ENCODE measurements around the gene LYPD1. TPM values are rescaled to one million over a fixed set of nuclear protein-coding genes. Genes with fewer than 3 reads are reported as not detected.

Gene LYPD1
- total and polyA plus RNA-seq, 7 experiments from 2014 or later = not detected

GRCh38 chr2:132680544-132680943, 10.5 kb upstream of the LYPD1 start:
- Histone ChIP-seq H3K4me1 (ENCODE audit: control insufficient read depth in 2 of 2, insufficient read depth in 2 of 2, low read length in 2 of 2) (no peaks in the 10 kb centered on the region), H3K36me3 (ENCODE audit: control insufficient read depth in 2 of 3, insufficient read depth in 3 of 3, low read length in 3 of 3) (no peaks in the 10 kb centered on the region), H3K27ac (ENCODE audit: low read depth, low read length) (no peak overlapping the region), H3K4me3 (ENCODE audit: low read length) (no peak overlapping the region), H3K27me3 (ENCODE audit: control insufficient read depth in 2 of 2, insufficient read depth in 2 of 2, low read length in 2 of 2) (no peaks in the 10 kb centered on the region), H3K9me3 (ENCODE audit: control insufficient read depth in 2 of 3, low read length in 3 of 3) (no peaks in the 10 kb centered on the region)
- ChIA-PET POLR2A (no interaction called here), CTCF (no interaction called here)
- intact Hi-C loops (cut with micrococcal nuclease) = no loop called here
- H3K9me3 Mint-ChIP-seq = peaks cover 0 to 5% (median 0%) of the 10 kb centered on the region in 11 donors
- ATAC-seq (no peak), DNase-seq (no peak)
- H3K27ac Mint-ChIP-seq = no peak overlapping the region
- peaks cover 0 to 12% (median 8%) of the 10 kb centered on the region in 5 donors for H3K27me3 Mint-ChIP-seq
- H3K4me3 Mint-ChIP-seq = no peak overlapping the region
- H3K4me1 Mint-ChIP-seq = no peaks in the 10 kb centered on the region
- no peaks in the 10 kb centered on the region for H3K36me3 Mint-ChIP-seq

GRCh38 chr2:132678483-132678882, 8.5 kb upstream of the LYPD1 start:
- H3K4me1 ChIP-seq (ENCODE audit: control insufficient read depth in 2 of 2, insufficient read depth in 2 of 2, low read length in 2 of 2) = no peaks in the 10 kb centered on the region
- DNase-seq = no peak
- Mint-ChIP-seq H3K4me1 (no peaks in the 10 kb centered on the region), H3K4me3 (no peak overlapping the region), H3K9me3 (peaks cover 0 to 8% (median 0%) of the 10 kb centered on the region in 11 donors), H3K27me3 (peaks cover 0 to 29% (median 12%) of the 10 kb centered on the region in 5 donors), H3K27ac (no peak overlapping the region), H3K36me3 (no peaks in the 10 kb centered on the region)
- H3K4me3 ChIP-seq (ENCODE audit: low read length) = no peak overlapping the region
- ChIA-PET CTCF (no interaction called here), POLR2A (no interaction called here)
- intact Hi-C loops (cut with micrococcal nuclease) = no loop called here
- no peaks in the 10 kb centered on the region for H3K27me3 ChIP-seq (ENCODE audit: control insufficient read depth in 2 of 2, insufficient read depth in 2 of 2, low read length in 2 of 2)
- H3K36me3 ChIP-seq (ENCODE audit: control insufficient read depth in 2 of 3, insufficient read depth in 3 of 3, low read length in 3 of 3) = no peaks in the 10 kb centered on the region
- H3K27ac ChIP-seq (ENCODE audit: low read depth, low read length) = no peak overlapping the region
- H3K9me3 ChIP-seq (ENCODE audit: control insufficient read depth in 2 of 3, low read length in 3 of 3) = no peaks in the 10 kb centered on the region
- no peak for ATAC-seq

DNA sequence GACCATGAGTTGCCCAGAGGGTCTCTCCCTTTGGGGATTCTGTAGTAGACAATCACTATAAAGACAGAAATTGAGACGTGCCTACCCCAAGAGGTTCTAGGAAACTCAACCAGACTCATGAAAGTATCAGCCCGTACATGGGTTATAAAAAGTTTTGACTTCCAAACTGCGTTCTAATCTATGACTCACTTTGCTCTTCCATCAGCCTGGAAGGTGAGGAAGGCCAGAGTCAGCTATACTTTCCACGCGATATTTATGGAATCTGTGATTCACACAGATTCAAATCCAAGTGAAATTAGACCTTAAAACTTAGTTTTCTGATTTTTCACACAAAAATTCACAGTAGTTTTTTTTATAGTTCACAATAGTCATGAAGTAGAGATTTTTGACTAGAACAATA, 7.7 kb upstream of the LYPD1 start:
- no peak overlapping the region for H3K27ac ChIP-seq (ENCODE audit: low read depth, low read length)
- H3K4me3 ChIP-seq (ENCODE audit: low read length) = no peak overlapping the region
- no peak overlapping the region for H3K4me3 Mint-ChIP-seq
- no peaks in the 10 kb centered on the region for H3K36me3 Mint-ChIP-seq
- H3K4me1 ChIP-seq (ENCODE audit: control insufficient read depth in 2 of 2, insufficient read depth in 2 of 2, low read length in 2 of 2) = no peaks in the 10 kb centered on the region
- ChIA-PET CTCF (no interaction called here), POLR2A (no interaction called here)
- H3K4me1 Mint-ChIP-seq = no peaks in the 10 kb centered on the region
- peaks cover 0 to 8% (median 0%) of the 10 kb centered on the region in 11 donors for H3K9me3 Mint-ChIP-seq
- H3K27me3 Mint-ChIP-seq = peaks cover 5 to 35% (median 18%) of the 10 kb centered on the region in 5 donors
- H3K27ac Mint-ChIP-seq = no peak overlapping the region
- ATAC-seq (no peak), DNase-seq (no peak)
- H3K9me3 ChIP-seq (ENCODE audit: control insufficient read depth in 2 of 3, low read length in 3 of 3) = no peaks in the 10 kb centered on the region
- intact Hi-C loops (cut with micrococcal nuclease) = no loop called here
- no peaks in the 10 kb centered on the region for H3K27me3 ChIP-seq (ENCODE audit: control insufficient read depth in 2 of 2, insufficient read depth in 2 of 2, low read length in 2 of 2)
- no peaks in the 10 kb centered on the region for H3K36me3 ChIP-seq (ENCODE audit: control insufficient read depth in 2 of 3, insufficient read depth in 3 of 3, low read length in 3 of 3)

DNA sequence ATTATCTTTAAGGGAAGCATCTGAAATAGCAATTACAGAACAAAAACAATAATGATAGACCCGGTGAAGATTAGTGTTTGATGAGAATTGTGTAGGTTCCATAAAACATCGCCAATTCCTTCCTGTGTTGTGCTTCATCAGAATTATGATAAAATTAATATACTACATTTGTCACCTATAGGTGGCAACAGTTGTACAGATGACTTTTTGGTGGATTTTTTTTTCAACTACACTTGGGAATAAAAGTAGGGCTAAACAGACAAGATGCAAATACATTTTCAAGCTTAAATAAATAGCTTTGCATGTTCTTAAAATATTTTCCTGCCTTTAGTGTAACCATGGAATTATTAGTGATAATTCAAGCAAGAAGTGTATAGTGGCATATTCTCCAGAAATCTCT, 7.0 kb upstream of the LYPD1 start:
- H3K36me3 Mint-ChIP-seq = no peaks in the 10 kb centered on the region
- peaks cover 10 to 40% (median 25%) of the 10 kb centered on the region in 5 donors for H3K27me3 Mint-ChIP-seq
- no peaks in the 10 kb centered on the region for H3K4me1 Mint-ChIP-seq
- POLR2A ChIA-PET = no interaction called here
- H3K27ac Mint-ChIP-seq = no peak overlapping the region
- intact Hi-C loops (cut with micrococcal nuclease) = no loop called here
- ATAC-seq (no peak), DNase-seq (no peak)
- H3K27ac ChIP-seq (ENCODE audit: low read depth, low read length) = no peak overlapping the region
- no peaks in the 10 kb centered on the region for H3K4me1 ChIP-seq (ENCODE audit: control insufficient read depth in 2 of 2, insufficient read depth in 2 of 2, low read length in 2 of 2)
- CTCF ChIA-PET = no interaction called here
- H3K9me3 ChIP-seq (ENCODE audit: control insufficient read depth in 2 of 3, low read length in 3 of 3) = no peaks in the 10 kb centered on the region
- H3K36me3 ChIP-seq (ENCODE audit: control insufficient read depth in 2 of 3, insufficient read depth in 3 of 3, low read length in 3 of 3) = no peaks in the 10 kb centered on the region
- H3K27me3 ChIP-seq (ENCODE audit: control insufficient read depth in 2 of 2, insufficient read depth in 2 of 2, low read length in 2 of 2) = no peaks in the 10 kb centered on the region
- no peak overlapping the region for H3K4me3 Mint-ChIP-seq
- H3K4me3 ChIP-seq (ENCODE audit: low read length) = no peak overlapping the region
- H3K9me3 Mint-ChIP-seq = peaks cover 0 to 8% (median 0%) of the 10 kb centered on the region in 11 donors

GRCh38 chr2:132671151-132671835, 1.3 kb upstream of the LYPD1 start:
- ChIA-PET CTCF (no interaction called here), POLR2A (no interaction called here)
- Mint-ChIP-seq H3K9me3 (peaks cover 0 to 5% (median 2%) of the 10 kb centered on the region in 11 donors), H3K4me1 (peaks cover 0 to 4% (median 0%) of the 10 kb centered on the region in 7 donors), H3K27ac (no peak overlapping the region), H3K27me3 (peaks cover 37 to 62% (median 42%) of the 10 kb centered on the region in 5 donors), H3K4me3 (no peak overlapping the region), H3K36me3 (no peaks in the 10 kb centered on the region)
- DNase-seq (no peak), ATAC-seq (no peak)
- H3K27me3 ChIP-seq (ENCODE audit: control insufficient read depth in 2 of 2, insufficient read depth in 2 of 2, low read length in 2 of 2) = no peaks in the 10 kb centered on the region
- H3K4me3 ChIP-seq (ENCODE audit: low read length) = no peak overlapping the region
- H3K4me1 ChIP-seq (ENCODE audit: control insufficient read depth in 2 of 2, insufficient read depth in 2 of 2, low read length in 2 of 2) = no peaks in the 10 kb centered on the region
- H3K36me3 ChIP-seq (ENCODE audit: control insufficient read depth in 2 of 3, insufficient read depth in 3 of 3, low read length in 3 of 3) = no peaks in the 10 kb centered on the region
- no peaks in the 10 kb centered on the region for H3K9me3 ChIP-seq (ENCODE audit: control insufficient read depth in 2 of 3, low read length in 3 of 3)
- intact Hi-C loops (cut with micrococcal nuclease) = no loop called here
- no peak overlapping the region for H3K27ac ChIP-seq (ENCODE audit: low read depth, low read length)

DNA sequence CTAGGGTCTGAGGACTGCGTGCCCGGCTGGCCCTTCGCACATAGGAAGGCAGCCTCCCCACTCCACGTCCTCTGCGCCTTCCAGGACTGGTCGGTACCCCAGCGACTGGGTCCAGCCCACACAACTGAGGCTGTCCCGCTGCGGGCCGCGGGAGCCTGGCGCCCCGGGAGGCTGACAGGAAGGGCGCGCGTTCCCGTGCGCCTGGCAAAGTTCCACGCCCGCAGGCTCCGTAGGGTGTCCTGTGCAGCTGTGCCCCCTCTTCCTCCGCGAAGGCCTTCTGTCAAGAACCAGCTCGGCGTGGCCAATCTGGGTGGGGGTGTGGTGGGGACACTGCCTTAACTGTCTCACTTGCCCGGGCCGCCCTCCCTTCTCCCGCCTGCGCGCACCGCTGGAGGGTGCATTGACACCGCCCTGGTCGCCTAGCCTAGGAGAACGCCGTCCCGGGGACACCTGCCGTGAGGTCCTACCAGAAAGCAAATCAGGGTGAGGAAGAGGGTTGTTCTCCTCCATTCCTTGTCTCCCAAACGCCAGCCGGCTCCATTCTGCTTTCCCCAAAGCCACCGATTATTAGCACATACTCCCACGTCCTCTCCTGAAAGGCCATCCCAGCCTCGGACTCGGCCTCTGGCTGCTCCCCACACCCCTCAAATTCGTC, 618 bp upstream of the LYPD1 start:
- H3K4me1 ChIP-seq (ENCODE audit: control insufficient read depth in 2 of 2, insufficient read depth in 2 of 2, low read length in 2 of 2) = no peaks in the 10 kb centered on the region
- ChIA-PET CTCF (no interaction called here), POLR2A (no interaction called here)
- H3K9me3 Mint-ChIP-seq = peaks cover 0 to 4% (median 2%) of the 10 kb centered on the region in 11 donors
- no peak overlapping the region for H3K27ac ChIP-seq (ENCODE audit: low read depth, low read length)
- H3K27me3 ChIP-seq (ENCODE audit: control insufficient read depth in 2 of 2, insufficient read depth in 2 of 2, low read length in 2 of 2) = no peaks in the 10 kb centered on the region
- H3K4me3 ChIP-seq (ENCODE audit: low read length) = no peak overlapping the region
- no peaks in the 10 kb centered on the region for H3K36me3 ChIP-seq (ENCODE audit: control insufficient read depth in 2 of 3, insufficient read depth in 3 of 3, low read length in 3 of 3)
- no peaks in the 10 kb centered on the region for H3K9me3 ChIP-seq (ENCODE audit: control insufficient read depth in 2 of 3, low read length in 3 of 3)
- peaks cover 0 to 4% (median 0%) of the 10 kb centered on the region in 7 donors for H3K4me1 Mint-ChIP-seq
- intact Hi-C loops (cut with micrococcal nuclease) = no loop called here
- DNase-seq = no peak
- ATAC-seq = no peak
- H3K4me3 Mint-ChIP-seq = no peak overlapping the region
- peaks cover 34 to 57% (median 43%) of the 10 kb centered on the region in 5 donors for H3K27me3 Mint-ChIP-seq
- H3K27ac Mint-ChIP-seq = no peak overlapping the region
- H3K36me3 Mint-ChIP-seq = no peaks in the 10 kb centered on the region

Measured in naive thymus-derived CD4-positive, alpha-beta T cell (primary cell).